Gastroesophageal sphincter (tissue), 4 donors: ENCODE results near the gene JAK3. TPM values are rescaled to one million over a fixed set of nuclear protein-coding genes. Genes with fewer than 3 reads are reported as not detected.

Experiments used
- ATAC-seq: fragments of 150-250 bp; one replicate; pipeline ENCODE4 v1.9.1; 2016; ENCODE audit warnings: mild to moderate bottlenecking, moderate library complexity
- H3K27ac ChIP-seq, 4 donors: fragments of 200-600 bp; sonication (generic) in 3 of 4; 1 replicate in 3 of 4; 2 replicates in 1 of 4; pipeline ENCODE4 v1.5.1; 2016 to 2019
- H3K27me3 ChIP-seq: fragments of 200-600 bp; sonication (generic); one replicate; pipeline ENCODE4 v1.5.1; 2019
- H3K36me3 ChIP-seq, 2 donors: fragments of 200-600 bp; sonication (generic); one replicate each; pipeline ENCODE4 v1.5.1; 2019; ENCODE audit warnings: control low read depth in 1 of 2
- H3K4me1 ChIP-seq, 3 donors: fragments of 200-600 bp; sonication (generic); 1 replicate in 2 of 3; 2 replicates in 1 of 3; pipeline ENCODE4 v1.5.1; 2016 to 2019; ENCODE audit warnings: control low read depth in 2 of 3
- H3K4me3 ChIP-seq, 2 donors: fragments of 200-600 bp; sonication (generic); one replicate each; pipeline ENCODE4 v1.5.1; 2019; ENCODE audit warnings: mild to moderate bottlenecking in 1 of 2, moderate library complexity in 1 of 2
- H3K9me3 ChIP-seq, 3 donors: fragments of 200-600 bp; sonication (generic); one replicate each; pipeline ENCODE4 v1.5.1; 2017 to 2019; ENCODE audit warnings: control low read depth in 2 of 3
- CTCF ChIP-seq, 4 experiments: fragments of 200-600 bp in 2 of 4; fragments of 450-650 bp in 2 of 4; sonication (generic) in 1 of 4; IDR thresholded peaks; one replicate each; pipeline ENCODE4 v1.5.1; 2017 to 2019; ENCODE audit warnings: antibody characterized with exemption in 4 of 4, mild to moderate bottlenecking in 2 of 4, moderate library complexity in 2 of 4
- EP300 ChIP-seq: sonication (generic); formaldehyde crosslinking; IDR thresholded peaks from one replicate; pipeline ENCODE4 v1.6.1; 2017; ENCODE audit warnings: antibody characterized with exemption, mild to moderate bottlenecking
- POLR2A ChIP-seq, 2 donors: fragments of 450-650 bp; IDR thresholded peaks; one replicate each; pipeline ENCODE4 v1.6.1; 2017; ENCODE audit warnings: antibody characterized with exemption in 2 of 2, mild to moderate bottlenecking in 2 of 2, moderate library complexity in 1 of 2
- POLR2AphosphoS5 ChIP-seq: sonication (generic); formaldehyde crosslinking; IDR thresholded peaks from one replicate; pipeline ENCODE4 v1.6.1; 2017; ENCODE audit warnings: antibody characterized with exemption
- WGBS, 2 donors: methylation state at CpG; one replicate each; pipeline ENCODE4 v1.1.5; 2018; ENCODE audit warnings: low coverage in 1 of 2; 5-methylcytosine and 5-hydroxymethylcytosine counted together
- total RNA-seq, 4 donors: library from RNA; depleted of rRNA; stranded (reverse); fragments of >200 nt; gene quantifications; one replicate each; pipeline ENCODE4 v1.1.0, GENCODE V29; 2016

Gene JAK3
- total RNA-seq, 4 donors from 2014 or later, result 1.2 to 5.9 (median 2.3) TPM

- Histone ChIP-seq H3K9me3 (peaks cover 0 to 15% (median 0%) of the 10 kb centered on the region in 3 donors), H3K27ac (no peak overlapping the region), H3K27me3 (peaks cover 70% of the 10 kb centered on the region), H3K4me3 (no peak overlapping the region), H3K36me3 (no peaks in the 10 kb centered on the region), H3K4me1 (no peaks in the 10 kb centered on the region)
- ATAC-seq, result no peak
- no peak for TF ChIP-seq POLR2A (IDR thresholded peaks at IDR 0.05)
- TF ChIP-seq POLR2AphosphoS5, result no peak
- TF ChIP-seq EP300, result no peak
- no peak for TF ChIP-seq CTCF (IDR thresholded peaks at IDR 0.05)
- WGBS, 2 donors, result 75% methylated on average over 18 of the region's 38 CpGs; no CpG with 5 or more reads in 1 of the 2 donors
Observed at GRCh38 chr19:17807731-17808316, 40.0 kb downstream of the JAK3 start.

- Histone ChIP-seq H3K36me3 (no peaks in the 10 kb centered on the region), H3K4me1 (no peaks in the 10 kb centered on the region), H3K27me3 (peaks cover 67% of the 10 kb centered on the region), H3K27ac (no peak overlapping the region), H3K4me3 (no peak overlapping the region), H3K9me3 (peaks cover 0 to 12% (median 0%) of the 10 kb centered on the region in 3 donors)
- 50% methylated on average over 2 of the region's 3 CpGs; no CpG with 5 or more reads in 1 of the 2 donors for WGBS, 2 donors
- TF ChIP-seq POLR2A (IDR thresholded peaks at IDR 0.05) (no peak), CTCF (IDR thresholded peaks at IDR 0.05) (no peak), POLR2AphosphoS5 (no peak), EP300 (no peak)
- no peak for ATAC-seq
Observed at GRCh38 chr19:17806945-17807344, 40.8 kb downstream of the JAK3 start.

GRCh38 chr19:17805427-17805826 is 42.4 kb downstream of the JAK3 start:
- no peaks in the 10 kb centered on the region for H3K9me3 ChIP-seq
- no peak for ATAC-seq
- no peaks in the 10 kb centered on the region for H3K4me1 ChIP-seq
- H3K4me3 ChIP-seq, result no peak overlapping the region
- no peak overlapping the region for H3K27ac ChIP-seq
- WGBS, 2 donors, result 78 to 93% methylated on average over 4 of the region's 4 CpGs
- no peaks in the 10 kb centered on the region for H3K36me3 ChIP-seq
- TF ChIP-seq EP300, result no peak
- no peak for TF ChIP-seq CTCF (IDR thresholded peaks at IDR 0.05)
- TF ChIP-seq POLR2AphosphoS5, result no peak
- no peak for TF ChIP-seq POLR2A (IDR thresholded peaks at IDR 0.05)
- peaks cover 65% of the 10 kb centered on the region for H3K27me3 ChIP-seq

GRCh38 chr19:17803264-17803896 is 44.4 kb downstream of the JAK3 start:
- Histone ChIP-seq H3K4me3 (no peak overlapping the region), H3K4me1 (no peaks in the 10 kb centered on the region), H3K27ac (no peak overlapping the region), H3K36me3 (no peaks in the 10 kb centered on the region), H3K27me3 (peaks cover 76% of the 10 kb centered on the region), H3K9me3 (no peaks in the 10 kb centered on the region)
- WGBS, 2 donors, result 64 to 81% methylated on average over 4 to 7 of the region's 14 CpGs
- TF ChIP-seq POLR2AphosphoS5 (no peak), POLR2A (IDR thresholded peaks at IDR 0.05) (no peak), CTCF (IDR thresholded peaks at IDR 0.05) (no peak), EP300 (no peak)
- no peak for ATAC-seq
